Measurements from ENCODE around the gene SYT8.

- TF ChIP-seq POLR2AphosphoS5 (IDR thresholded peaks at IDR 0.05) (no peak), CTCF (IDR thresholded peaks at IDR 0.05) (no peak), POLR2A (IDR thresholded peaks at IDR 0.05; ENCODE audit: low read depth) (no peak)
Observed at GRCh38 chr11:1842149-1843097, 7.6 kb downstream of the SYT8 start.
